Stimulated activated CD4-positive, alpha-beta T cell treated with anti-CD3 and anti-CD28 coated beads, Interleukin-15, amount 100 ng/mL, for 24 hours (primary cell): ENCODE results near the gene IL6ST.
"Not testable (repeated sequence)": the region's sequence is repeated elsewhere in the genome, so short reads cannot be mapped to it uniquely, and the experiment has no call there.

Source experiments
- DNase-seq: peaks from one replicate; pipeline ENCODE4 v3.0.0-alpha.2; 2020

The IL6ST gene

DNA sequence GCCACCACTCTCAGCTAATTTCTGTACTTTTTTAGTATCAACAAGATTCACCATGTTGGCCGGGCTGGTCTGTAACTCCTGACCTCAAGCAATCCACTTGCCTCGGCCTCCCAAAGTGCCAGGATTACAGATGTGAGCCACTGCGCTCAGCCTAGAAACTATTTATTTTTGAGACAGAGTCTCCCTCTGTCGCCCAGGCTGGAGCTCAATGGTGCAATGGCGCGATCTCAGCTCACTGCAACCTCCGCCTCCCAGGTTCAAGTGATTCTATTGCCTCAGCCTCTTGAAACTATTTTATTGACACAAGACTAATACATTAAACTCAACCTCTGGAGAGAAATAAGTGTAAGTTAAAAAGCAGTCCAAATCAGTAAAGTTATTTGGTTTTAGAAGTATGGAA is 34.0 kb downstream of the IL6ST start:
- DNase-seq: no peak

DNA sequence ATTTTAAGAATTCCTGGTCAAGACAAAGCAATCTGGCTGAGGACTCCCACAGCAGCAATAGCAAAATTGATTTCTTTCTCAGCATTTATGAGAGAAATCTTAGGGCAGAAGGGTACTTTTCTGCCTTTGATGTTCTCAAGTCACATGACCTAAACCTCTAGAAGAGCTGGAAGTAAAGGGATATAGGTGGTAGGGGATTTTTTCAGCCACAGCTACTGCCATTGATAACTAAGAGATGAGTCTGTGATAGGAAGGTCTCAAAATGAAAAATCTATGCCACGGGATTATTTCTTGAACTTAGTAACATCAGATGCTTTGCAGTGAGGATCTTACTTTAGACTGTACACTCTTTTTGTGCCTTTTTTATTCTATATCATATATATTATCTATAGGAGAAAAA is 35.6 kb downstream of the IL6ST start:
- no peak for DNase-seq

DNA sequence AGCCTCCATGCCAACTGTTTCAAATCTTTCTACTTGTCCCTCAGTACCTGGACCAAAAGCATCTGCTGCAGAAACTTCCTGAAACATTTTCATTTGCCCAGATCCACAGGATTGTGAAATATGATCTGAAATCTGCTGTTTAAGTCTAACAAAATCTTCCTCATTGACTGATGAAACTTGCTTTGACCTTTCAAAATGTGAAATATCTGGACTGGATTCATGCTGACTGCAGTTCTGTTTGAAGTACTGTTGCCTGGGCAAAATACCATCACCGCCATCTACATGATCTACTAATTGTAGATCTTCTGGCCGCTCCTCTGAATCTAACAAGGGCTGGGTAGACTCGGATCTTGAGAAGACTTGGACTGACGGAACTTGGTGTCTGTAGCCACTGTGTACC is 53.6 kb downstream of the IL6ST start:
- DNase-seq: not testable (repeated sequence)

DNA sequence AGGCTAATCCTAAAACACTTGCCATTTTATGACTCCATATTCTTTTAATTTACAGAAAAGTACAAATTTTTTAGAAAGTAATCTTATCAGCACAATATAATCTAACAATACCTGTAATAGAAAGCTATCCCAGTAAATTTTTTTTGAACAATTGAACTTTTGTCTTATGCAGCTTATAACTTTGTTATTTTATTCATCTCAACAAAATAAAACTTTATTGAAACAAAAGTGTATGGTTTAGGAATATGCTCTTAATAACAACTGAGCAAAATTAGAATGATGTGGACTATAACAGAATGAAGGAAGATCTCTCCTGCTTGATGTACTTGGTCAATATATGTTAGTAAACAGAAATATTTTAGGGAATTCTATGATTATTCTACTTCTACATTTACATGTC is 57.2 kb downstream of the IL6ST start:
- DNase-seq: not testable (repeated sequence)

DNA sequence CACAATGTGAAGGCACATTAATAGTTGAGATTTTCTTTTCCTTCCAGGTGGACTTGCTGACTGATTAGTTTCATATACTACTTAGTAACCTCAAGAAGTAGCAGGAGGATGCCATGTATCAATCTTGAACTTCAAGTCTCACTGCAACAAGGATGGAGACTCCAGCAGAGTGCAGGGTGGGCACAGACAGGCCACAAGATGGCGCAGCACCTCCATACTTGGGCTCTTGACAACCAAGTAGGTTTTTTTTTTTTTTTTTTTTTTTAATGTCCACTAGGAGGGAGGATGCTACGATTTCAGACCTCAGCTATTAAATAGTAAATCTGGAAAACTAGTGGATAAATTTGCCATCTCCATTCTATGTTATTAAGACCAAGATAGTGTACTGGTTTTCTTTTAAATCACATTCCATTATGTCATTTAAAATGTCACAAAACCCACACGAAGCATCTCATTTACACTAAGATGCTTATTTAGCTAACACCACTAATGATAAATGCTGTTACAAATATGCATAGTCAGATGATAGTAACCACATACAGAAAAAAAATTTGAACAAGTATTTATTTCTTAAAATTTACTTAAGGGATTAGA is 58.6 kb downstream of the IL6ST start:
- DNase-seq: peak; percentile 86

DNA sequence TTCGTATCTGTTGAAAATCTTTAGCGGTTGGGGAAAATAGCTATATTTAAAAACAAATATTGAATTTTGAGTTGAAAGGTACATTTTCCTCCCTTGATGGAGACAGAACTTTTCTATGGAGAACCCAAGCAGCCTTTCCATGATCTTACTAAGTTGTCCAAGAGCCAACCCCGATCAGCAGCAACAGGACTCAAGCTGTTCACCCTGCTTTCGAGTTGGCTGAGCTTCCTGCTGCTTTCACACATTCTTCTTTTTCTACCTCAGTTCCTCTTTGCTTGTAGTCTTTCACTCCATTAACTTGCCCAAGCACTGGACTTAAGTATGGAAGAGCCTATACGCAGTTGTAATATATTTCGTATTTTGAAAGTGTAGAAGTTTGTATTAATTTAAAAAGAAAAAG is 59.4 kb downstream of the IL6ST start:
- DNase-seq: no peak

DNA sequence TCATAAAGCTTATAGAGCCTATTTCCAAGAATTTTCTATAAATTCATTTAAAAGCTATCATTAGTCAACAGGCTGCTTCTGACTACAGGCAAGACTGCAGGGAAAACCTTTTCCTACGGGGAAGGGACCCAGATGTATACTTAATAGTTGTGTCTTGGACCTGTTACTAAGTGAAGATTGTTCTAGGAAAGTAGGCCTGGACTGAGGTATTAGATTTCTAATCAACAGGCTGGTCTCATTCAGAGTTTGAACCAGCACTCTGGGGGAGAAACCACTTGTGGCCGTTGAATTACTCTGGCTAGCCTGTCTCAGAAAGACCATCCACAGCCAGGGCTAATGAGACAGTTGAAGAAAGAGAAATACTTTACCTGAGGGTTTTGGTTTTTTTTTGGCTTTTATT is 60.0 kb downstream of the IL6ST start:
- DNase-seq: no peak

DNA sequence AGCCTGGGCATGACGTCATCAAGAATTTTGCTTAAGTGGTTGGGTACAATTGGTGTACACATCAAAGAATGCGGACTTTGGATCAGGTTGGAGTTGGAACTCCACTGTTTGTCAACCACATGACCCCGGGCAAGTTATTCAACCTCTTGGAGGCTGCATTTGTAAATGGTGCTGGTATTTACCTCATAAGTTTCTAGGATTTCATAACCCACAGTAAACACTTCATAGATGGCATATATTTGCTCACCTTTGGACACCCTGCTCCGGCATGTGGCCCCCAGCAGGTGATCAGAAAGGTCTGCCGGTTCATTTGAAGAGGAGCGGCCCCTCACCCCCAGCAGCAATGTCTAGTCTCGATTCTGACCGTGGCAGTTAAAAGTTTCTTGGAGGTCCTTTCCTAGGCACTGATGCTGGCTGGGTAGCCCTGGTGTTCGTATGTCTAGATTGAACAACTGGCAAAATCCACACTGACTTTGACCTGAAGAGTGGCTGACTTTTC is 60.6 kb downstream of the IL6ST start:
- DNase-seq: no peak

DNA sequence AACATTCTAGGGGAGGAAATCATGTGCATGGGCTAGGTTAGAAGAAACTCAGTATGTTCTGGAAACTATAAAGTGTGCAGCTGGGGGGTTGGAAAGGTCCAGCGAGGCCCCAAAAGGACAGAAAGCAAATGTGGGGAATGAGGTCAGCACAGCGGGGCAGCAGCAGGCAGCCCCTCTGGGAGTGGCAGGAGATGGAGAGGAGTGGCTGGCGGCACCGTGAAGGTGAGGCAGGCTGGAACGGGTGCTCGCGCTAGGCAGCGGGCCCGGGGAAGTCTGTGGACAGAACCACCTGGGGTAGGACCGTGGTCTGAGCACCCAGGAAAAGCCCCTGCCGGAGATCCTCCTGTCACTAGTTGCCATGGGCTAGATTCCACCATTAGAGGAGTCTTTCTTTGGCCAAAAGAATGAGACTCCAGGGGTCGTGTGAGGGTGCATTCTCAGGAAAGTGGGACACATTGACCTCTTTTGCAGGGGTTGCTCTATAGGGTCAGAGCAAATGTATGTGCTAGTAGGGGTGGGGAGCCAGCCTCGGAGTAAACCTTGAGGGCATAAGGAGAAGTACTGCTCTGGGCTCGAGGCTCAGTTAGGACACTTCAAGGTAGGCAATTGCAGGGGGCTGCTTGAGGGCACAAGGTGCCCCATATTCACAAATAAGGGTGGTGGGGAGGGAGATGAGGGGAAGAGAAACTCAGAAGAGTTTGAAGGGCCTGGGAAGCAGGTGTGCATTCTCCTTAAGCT is 61.2 kb downstream of the IL6ST start:
- no peak for DNase-seq

DNA sequence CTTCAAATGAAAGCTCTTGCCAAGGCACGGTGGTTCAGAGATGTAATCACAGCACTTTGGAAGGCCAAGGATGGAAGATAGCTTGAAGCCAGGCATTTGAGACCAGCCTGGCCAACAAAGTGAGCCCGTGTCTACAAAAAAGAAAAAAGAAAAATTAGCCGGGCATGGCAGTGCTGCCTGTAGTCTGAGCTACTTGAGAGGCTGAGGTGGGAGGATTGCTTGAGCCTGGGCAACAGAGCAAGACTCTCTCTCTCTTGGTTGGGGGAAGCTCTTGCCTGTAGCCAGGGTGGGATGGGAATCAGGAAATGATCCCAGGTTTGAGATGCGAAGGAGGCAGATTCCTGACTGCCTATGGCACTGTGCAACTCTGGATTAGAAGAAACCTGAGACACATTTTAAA is 62.1 kb downstream of the IL6ST start:
- DNase-seq: no peak

DNA sequence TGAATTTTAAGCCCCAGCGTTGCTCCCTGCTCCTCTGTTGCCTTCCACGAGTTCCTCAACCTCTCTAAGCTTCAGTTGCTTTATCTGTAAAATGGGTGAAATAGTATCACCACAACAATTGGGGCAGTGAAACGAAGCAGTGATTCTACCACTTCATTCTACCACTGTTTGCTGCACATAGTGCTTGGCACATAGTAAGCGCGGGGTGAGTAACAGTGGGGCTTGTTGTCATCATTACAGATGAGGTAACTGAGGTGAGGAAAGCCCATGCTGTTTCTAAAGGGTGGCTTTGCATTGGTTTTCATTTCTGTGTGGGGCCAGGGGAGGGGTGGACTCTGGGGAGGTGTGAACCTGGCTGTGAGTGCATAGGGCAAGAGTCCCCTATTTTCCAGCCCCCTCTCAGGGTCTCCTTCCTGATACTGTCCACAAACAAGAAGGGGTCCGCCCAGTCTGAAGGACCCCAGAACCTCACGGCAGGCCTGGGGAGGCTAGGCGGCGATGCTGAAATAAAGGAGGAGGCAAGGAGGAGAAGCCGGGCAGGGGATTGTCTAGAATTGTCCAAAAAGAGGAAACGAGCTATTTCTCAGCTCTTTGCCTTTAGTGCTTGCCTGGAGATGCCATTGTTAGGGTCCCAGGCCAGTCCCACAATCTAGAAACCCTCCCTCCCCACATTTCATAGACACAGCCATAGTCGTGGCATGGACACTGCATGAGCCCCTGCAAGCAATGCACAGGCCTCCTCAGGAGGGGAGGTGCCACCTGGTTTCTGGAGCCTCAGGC is 65.6 kb downstream of the IL6ST start:
- no peak for DNase-seq

DNA sequence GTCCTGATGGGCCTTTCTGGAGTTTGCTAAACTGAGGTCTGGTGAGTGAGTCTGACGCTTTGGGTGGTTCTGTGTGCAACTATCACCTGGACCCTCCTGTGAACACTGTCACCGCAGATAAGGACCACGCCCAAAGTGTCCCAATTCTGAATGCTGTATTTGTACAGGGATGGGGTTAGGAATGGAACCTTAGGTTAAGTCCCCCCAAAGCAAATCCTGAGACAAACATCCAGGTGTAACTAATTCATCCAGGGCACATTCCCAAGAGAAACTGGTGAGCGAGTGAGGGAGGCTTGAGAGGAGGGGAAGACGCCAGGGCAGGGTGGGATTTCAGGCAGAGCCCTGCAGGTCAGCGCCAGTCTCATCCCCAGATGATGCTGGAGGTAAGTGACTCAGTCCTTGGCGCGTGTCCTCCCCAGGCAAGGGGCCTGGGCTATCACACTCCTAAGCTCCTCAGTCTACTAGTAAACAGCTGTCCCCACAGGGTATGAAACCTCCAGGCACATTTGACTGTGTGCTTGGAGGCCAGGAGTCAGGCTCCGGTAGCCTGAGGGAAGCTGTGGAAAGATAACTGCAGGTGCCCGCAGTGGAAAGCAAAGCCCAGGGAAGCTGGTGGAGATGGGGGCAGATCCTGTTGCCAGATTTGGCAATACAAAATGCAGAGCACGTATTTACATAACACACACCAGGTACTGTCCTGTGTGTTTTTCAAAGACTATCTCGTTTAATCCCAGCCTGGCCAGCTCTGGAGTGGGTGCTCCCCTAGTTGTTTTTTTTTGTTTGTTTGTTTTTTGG is 66.7 kb downstream of the IL6ST start:
- no peak for DNase-seq

DNA sequence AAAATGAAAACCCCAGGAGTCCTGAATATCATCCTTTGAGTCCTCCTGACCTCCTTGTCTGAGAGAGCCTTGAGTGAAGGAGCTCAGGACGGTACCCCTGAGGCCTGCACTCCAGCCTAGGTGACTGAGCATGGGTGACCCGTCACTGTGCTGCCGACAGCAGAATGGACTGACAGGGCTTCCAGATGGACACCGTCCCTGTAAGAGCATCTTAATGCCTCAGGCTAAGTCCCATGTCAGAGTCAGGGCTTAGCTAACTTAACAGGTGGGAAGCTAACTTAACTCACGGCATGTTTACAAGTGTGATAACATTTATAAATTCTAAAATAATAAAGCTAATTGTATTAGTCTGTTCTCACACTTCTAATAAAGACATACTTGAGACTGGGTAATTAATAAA is 68.3 kb downstream of the IL6ST start:
- no peak for DNase-seq

DNA sequence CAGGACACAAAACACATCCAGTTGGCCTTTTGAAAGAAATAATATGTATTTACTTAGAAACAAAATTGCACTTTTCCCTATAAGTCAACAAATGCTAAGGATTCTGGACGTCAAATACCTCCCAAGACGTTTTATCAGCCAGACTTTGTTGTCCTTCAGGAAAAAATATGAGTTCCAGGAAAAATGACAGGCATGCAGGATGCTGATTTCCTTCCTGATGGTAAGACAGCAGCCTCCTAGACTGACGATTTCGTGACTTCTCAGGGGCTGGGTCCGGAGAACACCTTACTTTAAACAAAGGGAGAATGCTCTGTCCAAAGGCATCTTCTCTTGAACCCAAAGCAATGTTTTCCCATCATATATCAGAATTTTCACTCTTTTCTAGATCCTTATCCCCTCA is 69.1 kb downstream of the IL6ST start:
- no peak for DNase-seq

DNA sequence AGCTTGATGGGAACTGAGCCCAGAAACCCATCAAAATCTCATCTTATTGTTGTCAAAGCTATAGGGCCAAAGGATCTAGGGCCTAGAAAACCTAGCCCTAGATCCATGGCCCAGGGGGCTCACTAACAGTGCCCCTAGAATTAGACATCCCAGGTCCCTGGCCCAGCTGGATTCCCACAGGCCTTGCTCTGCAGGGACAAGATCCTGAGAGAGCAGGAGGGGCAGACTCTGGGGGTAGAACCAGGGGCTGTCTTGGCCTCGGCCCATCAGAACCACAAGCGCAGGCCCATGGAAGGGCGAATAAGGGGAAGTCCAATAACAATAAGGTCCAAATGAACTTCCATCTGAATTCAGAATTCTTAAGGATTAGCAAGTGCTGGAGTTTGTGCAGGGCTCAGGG is 69.6 kb downstream of the IL6ST start:
- no peak for DNase-seq

DNA sequence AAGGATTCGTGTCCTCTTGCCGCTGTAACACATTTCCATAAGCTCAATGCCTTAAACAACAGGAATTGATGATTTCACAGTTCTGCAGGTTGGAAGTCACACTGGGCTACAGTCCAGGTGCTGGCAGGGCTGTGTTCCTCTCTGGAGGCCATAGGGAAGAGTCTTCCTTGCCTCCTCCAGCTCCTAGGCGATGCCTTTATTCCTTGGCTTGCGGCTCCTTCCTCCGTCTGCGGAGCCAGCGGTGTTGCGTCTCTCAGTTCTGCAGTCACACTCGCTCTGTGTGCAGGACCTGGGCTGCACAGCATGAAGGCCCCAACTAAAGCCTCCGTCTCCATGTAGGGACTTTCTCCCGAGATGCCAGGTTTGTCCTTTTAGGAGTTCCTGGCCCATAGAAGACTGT is 70.0 kb downstream of the IL6ST start:
- no peak for DNase-seq

DNA sequence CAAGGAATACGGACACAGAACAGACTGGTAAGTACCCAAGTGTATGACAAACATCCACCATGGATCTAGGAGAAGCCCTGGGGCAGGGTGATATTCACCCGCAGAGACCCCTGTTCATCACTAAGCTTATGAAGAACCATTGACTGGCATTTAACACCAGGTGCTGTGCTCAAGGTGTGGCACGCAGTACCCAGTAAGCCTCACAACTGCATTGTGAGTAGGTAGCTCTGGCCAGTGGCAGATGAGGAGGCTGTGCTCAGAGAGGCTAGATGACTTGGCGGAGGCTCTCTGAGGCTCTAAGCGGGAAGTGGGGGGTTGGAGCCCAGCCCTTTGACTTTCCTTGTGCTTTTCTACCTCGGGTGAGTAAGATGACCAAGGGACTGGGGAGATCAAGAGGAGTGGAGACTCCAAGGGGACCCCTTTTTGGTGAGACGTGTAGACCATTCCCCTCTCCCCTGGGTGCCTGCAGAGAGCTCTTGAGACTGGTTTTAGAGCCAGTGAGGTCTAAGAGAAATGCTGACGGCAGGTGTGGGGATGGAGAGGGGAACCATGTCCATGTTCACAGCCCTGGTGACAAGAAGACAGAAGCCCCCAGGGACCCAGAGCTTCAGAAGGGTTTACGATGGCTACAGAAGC is 70.8 kb downstream of the IL6ST start:
- no peak for DNase-seq

DNA sequence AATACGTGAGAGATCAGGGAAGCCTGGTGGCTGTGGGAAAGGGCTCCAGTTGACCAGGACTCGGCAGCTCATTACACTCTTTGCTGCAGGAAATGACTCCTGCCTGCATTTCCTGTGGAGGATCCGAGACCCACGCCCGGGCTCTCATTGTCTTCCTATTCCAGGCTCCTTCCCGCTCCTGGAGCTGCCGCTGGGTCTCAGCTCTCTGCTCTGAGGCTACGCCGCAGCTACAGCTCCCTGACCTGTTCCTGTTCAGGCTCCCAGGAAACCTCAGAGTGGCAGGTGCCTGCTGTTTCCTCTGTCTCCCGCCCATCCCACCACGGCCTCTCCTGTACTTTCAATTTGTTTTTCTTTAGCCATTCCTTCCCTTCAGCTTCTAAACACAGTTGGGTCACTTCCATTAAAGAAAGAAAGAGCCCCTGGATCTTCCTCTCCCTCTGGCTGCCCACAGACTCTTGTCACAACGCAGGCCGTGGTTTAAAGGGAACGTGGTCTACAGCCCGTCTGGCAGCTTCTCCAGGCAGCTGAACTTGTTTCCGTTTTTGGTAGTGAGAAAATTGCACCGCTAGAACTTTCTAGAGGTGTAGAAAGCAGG is 71.5 kb downstream of the IL6ST start:
- DNase-seq: peak; percentile 45

DNA sequence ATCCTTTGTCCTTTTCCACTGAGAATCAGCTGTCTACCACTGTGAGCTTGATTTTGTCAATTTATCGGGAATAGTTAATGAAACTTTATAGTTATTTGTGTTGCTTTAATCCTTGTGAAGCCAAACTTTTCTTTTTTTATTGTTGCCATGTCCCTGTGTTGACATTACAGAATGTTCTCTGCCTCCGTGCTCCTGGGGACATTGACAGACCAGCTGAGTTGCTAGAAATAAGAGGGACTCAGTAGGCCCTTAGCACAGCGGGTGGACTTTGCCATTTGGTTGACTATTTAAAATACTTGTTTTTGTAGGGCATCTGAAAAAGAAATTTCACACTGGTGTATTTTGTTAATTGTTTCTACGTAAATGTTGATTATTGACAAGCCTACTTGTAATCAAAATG is 73.1 kb downstream of the IL6ST start:
- no peak for DNase-seq

DNA sequence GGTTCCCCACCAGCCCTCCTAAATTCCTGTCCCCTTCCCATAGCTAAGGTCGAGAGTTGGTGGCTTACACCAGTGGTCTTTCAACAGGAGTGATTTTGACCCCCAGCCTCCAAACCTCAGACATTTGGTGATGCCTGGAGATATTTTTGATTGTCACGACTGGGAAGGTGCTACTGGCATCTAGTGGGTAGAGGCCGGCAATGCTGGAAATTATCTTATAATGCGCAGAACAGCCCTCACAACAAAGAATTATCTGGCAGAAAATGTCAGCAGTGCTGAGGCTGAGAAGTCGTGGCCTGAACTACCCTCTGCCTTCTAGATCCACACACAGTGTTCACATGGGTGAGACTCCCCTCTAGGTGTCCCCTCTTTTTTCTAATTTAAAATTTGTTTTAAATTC is 74.0 kb downstream of the IL6ST start:
- DNase-seq: no peak

DNA sequence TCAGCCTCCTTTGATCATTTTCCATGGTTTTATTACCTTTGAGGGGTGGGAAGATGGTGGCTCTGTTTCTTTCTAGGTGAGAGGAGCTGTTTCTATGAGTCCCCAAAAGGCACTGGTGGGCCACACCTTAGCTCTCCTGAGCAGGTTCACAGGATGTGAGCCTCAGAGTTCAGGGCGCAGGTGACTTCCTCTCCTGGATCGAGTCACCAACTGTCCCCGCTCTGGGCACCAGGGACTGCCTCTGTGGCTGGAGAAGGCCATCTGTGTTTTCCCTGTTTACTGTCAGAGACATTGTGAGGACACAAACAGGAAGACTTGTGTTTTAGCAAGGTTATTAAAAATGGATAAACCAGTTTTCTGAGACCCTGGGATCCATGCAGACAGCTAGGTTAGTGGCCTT is 75.1 kb downstream of the IL6ST start:
- no peak for DNase-seq
